ENCODE measurements around the gene VIPAS39.

DNA sequence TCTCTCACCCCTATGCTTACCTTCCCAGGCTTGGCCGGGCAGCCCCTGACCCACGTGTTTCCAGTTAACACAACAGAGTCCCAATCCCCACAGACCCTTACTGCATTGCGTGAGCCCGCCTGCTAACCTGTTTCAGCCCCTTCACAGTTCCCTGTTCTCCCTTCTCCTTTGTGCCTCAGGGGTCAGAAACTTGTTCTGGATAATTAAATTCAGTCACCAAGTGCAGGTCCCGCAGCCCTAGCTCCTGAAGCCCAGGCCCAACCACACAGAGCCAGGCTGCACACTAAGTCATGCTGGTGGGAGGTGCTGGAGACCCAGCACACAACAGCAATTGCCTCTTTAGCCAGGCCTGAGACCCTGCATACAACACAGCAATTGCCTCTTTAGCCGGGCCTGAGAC, 31.6 kb upstream of the VIPAS39 start:
- TF ChIP-seq OSR2 (tag by site-specific recombination; IDR thresholded peaks at IDR 0.05) (no peak), ZNF274 (IDR thresholded peaks at IDR 0.05; ENCODE audit: low read length) (no peak), ZNF274 (tag by site-specific recombination; IDR thresholded peaks at IDR 0.05; ENCODE audit: borderline replicate concordance) (no peak), ZFP3 (tag by site-specific recombination; IDR thresholded peaks at IDR 0.05; ENCODE audit: low read depth) (no peak), EGR2 (tag by site-specific recombination; IDR thresholded peaks at IDR 0.05; ENCODE audit: low read depth) (no peak), SETDB1 (IDR thresholded peaks at IDR 0.05; ENCODE audit: insufficient read length, low read length) (no peak), ZNF621 (tag by site-specific recombination; IDR thresholded peaks at IDR 0.05) (no peak), ZNF324 (tag by site-specific recombination; IDR thresholded peaks at IDR 0.05) (no peak), SP7 (tag by site-specific recombination; IDR thresholded peaks at IDR 0.05) (no peak), ZNF768 (tag by site-specific recombination; IDR thresholded peaks at IDR 0.05) (no peak)
- TF ChIP-seq, protein P1, sequence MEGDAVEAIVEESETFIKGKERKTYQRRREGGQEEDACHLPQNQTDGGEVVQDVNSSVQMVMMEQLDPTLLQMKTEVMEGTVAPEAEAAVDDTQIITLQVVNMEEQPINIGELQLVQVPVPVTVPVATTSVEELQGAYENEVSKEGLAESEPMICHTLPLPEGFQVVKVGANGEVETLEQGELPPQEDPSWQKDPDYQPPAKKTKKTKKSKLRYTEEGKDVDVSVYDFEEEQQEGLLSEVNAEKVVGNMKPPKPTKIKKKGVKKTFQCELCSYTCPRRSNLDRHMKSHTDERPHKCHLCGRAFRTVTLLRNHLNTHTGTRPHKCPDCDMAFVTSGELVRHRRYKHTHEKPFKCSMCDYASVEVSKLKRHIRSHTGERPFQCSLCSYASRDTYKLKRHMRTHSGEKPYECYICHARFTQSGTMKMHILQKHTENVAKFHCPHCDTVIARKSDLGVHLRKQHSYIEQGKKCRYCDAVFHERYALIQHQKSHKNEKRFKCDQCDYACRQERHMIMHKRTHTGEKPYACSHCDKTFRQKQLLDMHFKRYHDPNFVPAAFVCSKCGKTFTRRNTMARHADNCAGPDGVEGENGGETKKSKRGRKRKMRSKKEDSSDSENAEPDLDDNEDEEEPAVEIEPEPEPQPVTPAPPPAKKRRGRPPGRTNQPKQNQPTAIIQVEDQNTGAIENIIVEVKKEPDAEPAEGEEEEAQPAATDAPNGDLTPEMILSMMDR (tag by site-specific recombination; IDR thresholded peaks at IDR 0.05), result no peak
- TF ChIP-seq, protein P2, sequence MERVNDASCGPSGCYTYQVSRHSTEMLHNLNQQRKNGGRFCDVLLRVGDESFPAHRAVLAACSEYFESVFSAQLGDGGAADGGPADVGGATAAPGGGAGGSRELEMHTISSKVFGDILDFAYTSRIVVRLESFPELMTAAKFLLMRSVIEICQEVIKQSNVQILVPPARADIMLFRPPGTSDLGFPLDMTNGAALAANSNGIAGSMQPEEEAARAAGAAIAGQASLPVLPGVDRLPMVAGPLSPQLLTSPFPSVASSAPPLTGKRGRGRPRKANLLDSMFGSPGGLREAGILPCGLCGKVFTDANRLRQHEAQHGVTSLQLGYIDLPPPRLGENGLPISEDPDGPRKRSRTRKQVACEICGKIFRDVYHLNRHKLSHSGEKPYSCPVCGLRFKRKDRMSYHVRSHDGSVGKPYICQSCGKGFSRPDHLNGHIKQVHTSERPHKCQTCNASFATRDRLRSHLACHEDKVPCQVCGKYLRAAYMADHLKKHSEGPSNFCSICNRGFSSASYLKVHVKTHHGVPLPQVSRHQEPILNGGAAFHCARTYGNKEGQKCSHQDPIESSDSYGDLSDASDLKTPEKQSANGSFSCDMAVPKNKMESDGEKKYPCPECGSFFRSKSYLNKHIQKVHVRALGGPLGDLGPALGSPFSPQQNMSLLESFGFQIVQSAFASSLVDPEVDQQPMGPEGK (tag by site-specific recombination; IDR thresholded peaks at IDR 0.05), result no peak
- TF ChIP-seq, protein P3, sequence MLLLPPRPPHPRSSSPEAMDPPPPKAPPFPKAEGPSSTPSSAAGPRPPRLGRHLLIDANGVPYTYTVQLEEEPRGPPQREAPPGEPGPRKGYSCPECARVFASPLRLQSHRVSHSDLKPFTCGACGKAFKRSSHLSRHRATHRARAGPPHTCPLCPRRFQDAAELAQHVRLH (tag by site-specific recombination; IDR thresholded peaks at IDR 0.05), result no peak

All from HEK293 (cell line).